HEK293 (cell line): Measurements from ENCODE around the gene TSPEAR.
"Not testable (repeated sequence)": the region's sequence is repeated elsewhere in the genome, so short reads cannot be mapped to it uniquely, and the experiment has no call there.

Experiments
- OSR2 ChIP-seq: fragments of 450-650 bp; formaldehyde crosslinking; IDR thresholded peaks from 2 replicates; pipeline ENCODE4 v1.5.1; 2016; ENCODE audit warnings: missing biosample characterization, missing genetic modification characterization
- ZNF544 ChIP-seq: fragments of 450-650 bp; formaldehyde crosslinking; IDR thresholded peaks from 2 replicates; pipeline ENCODE4 v1.5.0; 2017; ENCODE audit warnings: missing biosample characterization, missing genetic modification characterization
- TF ChIP-seq, protein P1 (sequence below): fragments of 450-650 bp; formaldehyde crosslinking; IDR thresholded peaks from 2 replicates; pipeline ENCODE4 v1.5.1; 2016; ENCODE audit warnings: missing biosample characterization, missing genetic modification characterization
- TF ChIP-seq, protein P2 (sequence below): fragments of 450-650 bp; formaldehyde crosslinking; IDR thresholded peaks from 2 replicates; pipeline ENCODE4 v1.5.1; 2016; ENCODE audit warnings: missing biosample characterization, missing genetic modification characterization

DNA sequence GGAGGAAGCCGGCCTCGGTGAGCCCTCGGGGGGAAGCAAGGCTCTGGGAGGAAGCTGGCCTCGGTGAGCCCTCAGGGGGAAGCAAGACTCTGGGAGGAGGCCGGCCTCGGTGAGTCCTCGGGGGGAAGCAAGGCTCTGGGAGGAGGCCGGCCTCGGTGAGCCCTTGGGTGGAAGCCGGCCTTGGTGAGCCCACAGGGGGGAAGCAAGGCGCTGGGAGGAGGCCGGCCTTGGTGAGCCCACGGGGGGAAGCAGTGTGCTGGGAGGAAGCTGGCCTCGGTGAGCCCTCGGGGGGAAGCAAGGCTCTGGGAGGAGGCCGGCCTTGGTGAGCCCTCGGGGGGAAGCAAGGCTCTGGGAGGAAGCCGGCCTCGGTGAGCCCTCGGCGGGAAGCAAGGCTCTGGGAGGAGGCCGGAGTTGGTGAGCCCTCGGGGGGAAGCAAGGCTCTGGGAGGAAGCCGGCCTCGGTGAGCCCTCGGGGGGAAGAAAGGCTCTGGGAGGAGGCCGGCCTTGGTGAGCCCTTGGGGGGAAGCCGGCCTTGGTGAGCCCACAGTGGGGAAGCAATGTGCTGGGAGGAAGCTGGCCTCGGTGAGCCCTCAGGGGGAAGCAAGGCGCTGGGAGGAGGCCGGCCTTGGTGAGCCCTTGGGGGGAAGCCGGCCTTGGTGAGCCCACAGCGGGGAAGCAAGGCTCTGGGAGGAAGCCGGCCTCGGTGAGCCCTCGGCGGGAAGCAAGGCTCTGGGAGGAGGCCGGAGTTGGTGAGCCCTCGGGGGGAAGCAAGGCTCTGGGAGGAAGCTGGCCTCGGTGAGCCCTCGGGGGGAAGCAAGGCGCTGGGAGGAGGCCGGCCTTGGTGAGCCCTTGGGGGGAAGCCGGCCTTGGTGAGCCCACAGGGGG is 208.1 kb downstream of the TSPEAR start:
- not testable (repeated sequence) for TF ChIP-seq ZNF544, OSR2 (tag by site-specific recombination)
- TF ChIP-seq, protein P1, sequence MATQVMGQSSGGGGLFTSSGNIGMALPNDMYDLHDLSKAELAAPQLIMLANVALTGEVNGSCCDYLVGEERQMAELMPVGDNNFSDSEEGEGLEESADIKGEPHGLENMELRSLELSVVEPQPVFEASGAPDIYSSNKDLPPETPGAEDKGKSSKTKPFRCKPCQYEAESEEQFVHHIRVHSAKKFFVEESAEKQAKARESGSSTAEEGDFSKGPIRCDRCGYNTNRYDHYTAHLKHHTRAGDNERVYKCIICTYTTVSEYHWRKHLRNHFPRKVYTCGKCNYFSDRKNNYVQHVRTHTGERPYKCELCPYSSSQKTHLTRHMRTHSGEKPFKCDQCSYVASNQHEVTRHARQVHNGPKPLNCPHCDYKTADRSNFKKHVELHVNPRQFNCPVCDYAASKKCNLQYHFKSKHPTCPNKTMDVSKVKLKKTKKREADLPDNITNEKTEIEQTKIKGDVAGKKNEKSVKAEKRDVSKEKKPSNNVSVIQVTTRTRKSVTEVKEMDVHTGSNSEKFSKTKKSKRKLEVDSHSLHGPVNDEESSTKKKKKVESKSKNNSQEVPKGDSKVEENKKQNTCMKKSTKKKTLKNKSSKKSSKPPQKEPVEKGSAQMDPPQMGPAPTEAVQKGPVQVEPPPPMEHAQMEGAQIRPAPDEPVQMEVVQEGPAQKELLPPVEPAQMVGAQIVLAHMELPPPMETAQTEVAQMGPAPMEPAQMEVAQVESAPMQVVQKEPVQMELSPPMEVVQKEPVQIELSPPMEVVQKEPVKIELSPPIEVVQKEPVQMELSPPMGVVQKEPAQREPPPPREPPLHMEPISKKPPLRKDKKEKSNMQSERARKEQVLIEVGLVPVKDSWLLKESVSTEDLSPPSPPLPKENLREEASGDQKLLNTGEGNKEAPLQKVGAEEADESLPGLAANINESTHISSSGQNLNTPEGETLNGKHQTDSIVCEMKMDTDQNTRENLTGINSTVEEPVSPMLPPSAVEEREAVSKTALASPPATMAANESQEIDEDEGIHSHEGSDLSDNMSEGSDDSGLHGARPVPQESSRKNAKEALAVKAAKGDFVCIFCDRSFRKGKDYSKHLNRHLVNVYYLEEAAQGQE (tag by site-specific recombination): not testable (repeated sequence)
- TF ChIP-seq, protein P2, sequence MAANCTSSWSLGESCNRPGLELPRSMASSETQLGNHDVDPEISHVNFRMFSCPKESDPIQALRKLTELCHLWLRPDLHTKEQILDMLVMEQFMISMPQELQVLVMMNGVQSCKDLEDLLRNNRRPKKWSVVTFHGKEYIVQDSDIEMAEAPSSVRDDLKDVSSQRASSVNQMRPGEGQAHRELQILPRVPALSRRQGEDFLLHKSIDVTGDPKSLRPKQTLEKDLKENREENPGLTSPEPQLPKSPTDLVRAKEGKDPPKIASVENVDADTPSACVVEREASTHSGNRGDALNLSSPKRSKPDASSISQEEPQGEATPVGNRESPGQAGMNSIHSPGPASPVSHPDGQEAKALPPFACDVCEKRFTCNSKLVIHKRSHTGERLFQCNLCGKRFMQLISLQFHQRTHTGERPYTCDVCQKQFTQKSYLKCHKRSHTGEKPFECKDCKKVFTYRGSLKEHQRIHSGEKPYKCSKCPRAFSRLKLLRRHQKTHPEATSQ: not testable (repeated sequence)
